Measurements from ENCODE around the gene NCBP3.

NCBP3 gene

DNA sequence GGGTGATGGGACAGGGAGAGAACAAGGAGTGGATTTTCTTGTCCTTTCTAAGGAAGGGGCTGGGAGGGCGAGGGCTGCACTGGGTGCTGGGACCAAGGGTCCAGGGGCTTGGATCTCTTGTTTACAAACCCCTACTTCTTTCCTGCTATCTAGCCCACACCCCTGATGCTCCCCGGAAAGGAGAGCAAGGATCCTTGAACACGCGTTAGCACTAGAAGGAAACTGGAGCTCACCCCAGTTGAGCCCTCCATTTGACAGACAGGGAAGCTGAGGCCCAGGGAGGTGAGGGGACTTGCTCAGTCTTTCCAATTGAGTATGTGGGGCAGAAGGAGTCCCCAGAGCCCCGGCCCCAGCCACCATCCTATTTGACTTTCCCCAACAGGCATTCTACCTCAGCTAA lies 40.5 kb downstream of the NCBP3 start:
- Histone ChIP-seq H3K4me1 (ENCODE audit: control insufficient read depth, insufficient read depth, low read length) (no peaks in the 10 kb centered on the region), H3K27ac (ENCODE audit: extremely low read depth, low read depth, low read length) (no peak overlapping the region), H3K9me3 (ENCODE audit: control insufficient read depth, insufficient read depth, low read depth, low read length) (no peaks in the 10 kb centered on the region), H3K4me3 (ENCODE audit: low read depth, low read length) (no peak overlapping the region), H3K36me3 (ENCODE audit: control insufficient read depth in 2 of 2, insufficient read depth in 1 of 2, low read length in 2 of 2) (peaks cover 27 to 64% of the 10 kb centered on the region in 2 experiments)
- ChIA-PET POLR2A (no interaction called here), CTCF (interaction anchor here (0.7 to 3.8 kb wide), 2 partner anchors 9 to 22 kb away, joined by 3 to 22 read pairs; no protein-coding TSS in a partner anchor)
- TF ChIP-seq ZNF670 (tag by site-specific recombination; IDR thresholded peaks at IDR 0.05; ENCODE audit: low read depth) (no peak), ZBTB7A (tag by site-specific recombination; IDR thresholded peaks at IDR 0.05; ENCODE audit: low read depth) (no peak), SALL2 (tag by site-specific recombination; IDR thresholded peaks at IDR 0.05; ENCODE audit: borderline replicate concordance) (no peak), PRDM6 (tag by site-specific recombination; IDR thresholded peaks at IDR 0.05) (no peak), ZNF639 (tag by site-specific recombination; IDR thresholded peaks at IDR 0.05) (no peak), ZNF585B (tag by site-specific recombination; IDR thresholded peaks at IDR 0.05) (no peak), ZNF10 (tag by site-specific recombination; IDR thresholded peaks at IDR 0.05) (no peak), ZNF174 (tag by site-specific recombination; IDR thresholded peaks at IDR 0.05) (no peak), ZNF433 (tag by site-specific recombination; IDR thresholded peaks at IDR 0.05; ENCODE audit: low read depth) (no peak), ZNF157 (tag by site-specific recombination; IDR thresholded peaks at IDR 0.05) (no peak), SP2 (tag by site-specific recombination; IDR thresholded peaks at IDR 0.05) (no peak), ZNF76 (tag by site-specific recombination; IDR thresholded peaks at IDR 0.05; ENCODE audit: borderline replicate concordance, low read depth) (no peak), ZBTB26 (tag by site-specific recombination; optimal IDR thresholded peaks at IDR 0.05) (no peak)
- TF ChIP-seq, protein P1, sequence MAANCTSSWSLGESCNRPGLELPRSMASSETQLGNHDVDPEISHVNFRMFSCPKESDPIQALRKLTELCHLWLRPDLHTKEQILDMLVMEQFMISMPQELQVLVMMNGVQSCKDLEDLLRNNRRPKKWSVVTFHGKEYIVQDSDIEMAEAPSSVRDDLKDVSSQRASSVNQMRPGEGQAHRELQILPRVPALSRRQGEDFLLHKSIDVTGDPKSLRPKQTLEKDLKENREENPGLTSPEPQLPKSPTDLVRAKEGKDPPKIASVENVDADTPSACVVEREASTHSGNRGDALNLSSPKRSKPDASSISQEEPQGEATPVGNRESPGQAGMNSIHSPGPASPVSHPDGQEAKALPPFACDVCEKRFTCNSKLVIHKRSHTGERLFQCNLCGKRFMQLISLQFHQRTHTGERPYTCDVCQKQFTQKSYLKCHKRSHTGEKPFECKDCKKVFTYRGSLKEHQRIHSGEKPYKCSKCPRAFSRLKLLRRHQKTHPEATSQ (tag by site-specific recombination; IDR thresholded peaks at IDR 0.05) = no peak
- TF ChIP-seq, protein P2, sequence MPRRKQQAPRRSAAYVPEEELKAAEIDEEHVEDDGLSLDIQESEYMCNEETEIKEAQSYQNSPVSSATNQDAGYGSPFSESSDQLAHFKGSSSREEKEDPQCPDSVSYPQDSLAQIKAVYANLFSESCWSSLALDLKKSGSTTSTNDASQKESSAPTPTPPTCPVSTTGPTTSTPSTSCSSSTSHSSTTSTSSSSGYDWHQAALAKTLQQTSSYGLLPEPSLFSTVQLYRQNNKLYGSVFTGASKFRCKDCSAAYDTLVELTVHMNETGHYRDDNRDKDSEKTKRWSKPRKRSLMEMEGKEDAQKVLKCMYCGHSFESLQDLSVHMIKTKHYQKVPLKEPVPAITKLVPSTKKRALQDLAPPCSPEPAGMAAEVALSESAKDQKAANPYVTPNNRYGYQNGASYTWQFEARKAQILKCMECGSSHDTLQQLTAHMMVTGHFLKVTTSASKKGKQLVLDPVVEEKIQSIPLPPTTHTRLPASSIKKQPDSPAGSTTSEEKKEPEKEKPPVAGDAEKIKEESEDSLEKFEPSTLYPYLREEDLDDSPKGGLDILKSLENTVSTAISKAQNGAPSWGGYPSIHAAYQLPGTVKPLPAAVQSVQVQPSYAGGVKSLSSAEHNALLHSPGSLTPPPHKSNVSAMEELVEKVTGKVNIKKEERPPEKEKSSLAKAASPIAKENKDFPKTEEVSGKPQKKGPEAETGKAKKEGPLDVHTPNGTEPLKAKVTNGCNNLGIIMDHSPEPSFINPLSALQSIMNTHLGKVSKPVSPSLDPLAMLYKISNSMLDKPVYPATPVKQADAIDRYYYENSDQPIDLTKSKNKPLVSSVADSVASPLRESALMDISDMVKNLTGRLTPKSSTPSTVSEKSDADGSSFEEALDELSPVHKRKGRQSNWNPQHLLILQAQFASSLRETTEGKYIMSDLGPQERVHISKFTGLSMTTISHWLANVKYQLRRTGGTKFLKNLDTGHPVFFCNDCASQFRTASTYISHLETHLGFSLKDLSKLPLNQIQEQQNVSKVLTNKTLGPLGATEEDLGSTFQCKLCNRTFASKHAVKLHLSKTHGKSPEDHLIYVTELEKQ (tag by site-specific recombination; IDR thresholded peaks at IDR 0.05; ENCODE audit: borderline replicate concordance) = no peak
- TF ChIP-seq, protein P3, sequence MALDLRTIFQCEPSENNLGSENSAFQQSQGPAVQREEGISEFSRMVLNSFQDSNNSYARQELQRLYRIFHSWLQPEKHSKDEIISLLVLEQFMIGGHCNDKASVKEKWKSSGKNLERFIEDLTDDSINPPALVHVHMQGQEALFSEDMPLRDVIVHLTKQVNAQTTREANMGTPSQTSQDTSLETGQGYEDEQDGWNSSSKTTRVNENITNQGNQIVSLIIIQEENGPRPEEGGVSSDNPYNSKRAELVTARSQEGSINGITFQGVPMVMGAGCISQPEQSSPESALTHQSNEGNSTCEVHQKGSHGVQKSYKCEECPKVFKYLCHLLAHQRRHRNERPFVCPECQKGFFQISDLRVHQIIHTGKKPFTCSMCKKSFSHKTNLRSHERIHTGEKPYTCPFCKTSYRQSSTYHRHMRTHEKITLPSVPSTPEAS (tag by site-specific recombination; IDR thresholded peaks at IDR 0.05) = no peak

Data from HEK293 (cell line).